OCI-LY1 (cell line): ENCODE data around the gene MAP4.

ENCODE experiments used
- CTCF ChIP-seq: fragments of 200-600 bp; sonication (generic), shearing (Covaris generic); IDR thresholded peaks from 2 replicates; pipeline ENCODE4 v1.5.1; 2017; ENCODE audit warnings: mild to moderate bottlenecking, antibody characterized with exemption, low read length, moderate library complexity, mixed read lengths
- EZH2 ChIP-seq: fragments of 200-600 bp; sonication (generic), shearing (Covaris generic); IDR thresholded peaks from 2 replicates; pipeline ENCODE4 v1.8.0; 2017; ENCODE audit warnings: borderline replicate concordance, mixed run types, mild to moderate bottlenecking, antibody characterized with exemption, low read length, moderate library complexity, mixed read lengths

- TF ChIP-seq CTCF (no peak), EZH2 (no peak)
Observed at GRCh38 chr3:47932421-47932820, 83.8 kb downstream of the MAP4 start.
